Activated CD8-positive, alpha-beta memory T cell treated with anti-CD3 and anti-CD28 coated beads for 48 hours (primary cell): ENCODE measurements around the gene AUTS2.

Experiments
- DNase-seq, 3 experiments: peaks; one replicate each; pipeline ENCODE4 v3.0.0-alpha.2; 2020; ENCODE audit warnings: low read depth in 2 of 3, low spot score in 2 of 3

Gene AUTS2

DNA sequence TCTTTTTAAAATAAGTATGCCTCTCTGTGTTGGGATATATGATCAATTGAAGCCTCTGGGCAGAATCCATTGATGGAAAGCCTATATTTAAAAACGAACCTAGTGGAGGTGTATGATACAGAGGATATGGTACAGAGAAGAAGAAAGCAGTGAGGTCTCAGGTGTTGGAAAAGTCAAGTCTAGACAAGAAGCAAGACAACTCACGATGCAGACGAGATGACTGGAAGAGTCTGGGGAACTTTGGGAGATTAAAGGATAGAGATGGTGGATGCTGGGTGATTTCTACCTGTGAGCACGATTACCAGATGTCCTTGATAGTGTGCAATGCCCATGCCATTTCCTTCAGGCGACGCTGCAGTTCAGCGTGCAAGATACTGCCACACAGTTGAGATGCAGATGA is 1009.0 kb downstream of the AUTS2 start:
- no peak for DNase-seq

DNA sequence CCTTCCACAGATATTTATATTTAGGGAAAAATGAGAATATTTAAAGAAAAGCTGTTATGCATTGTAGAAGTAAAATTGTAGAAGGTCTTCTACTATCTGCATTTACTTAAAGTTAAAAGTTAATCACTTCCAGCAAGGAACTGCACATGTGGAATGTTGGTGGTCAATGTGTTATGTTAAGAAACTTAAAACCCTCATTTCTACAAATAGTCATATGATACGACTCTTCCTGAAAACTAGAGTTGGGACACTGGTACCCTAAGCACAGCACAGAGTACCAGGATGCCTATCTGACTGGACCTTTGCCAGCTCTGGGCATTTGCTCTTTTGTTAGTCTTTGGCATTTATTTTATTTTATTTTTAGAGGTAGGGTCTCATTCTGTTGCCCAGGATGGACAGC is 1009.5 kb downstream of the AUTS2 start:
- no peak for DNase-seq

GRCh38 chr7:70608229-70608628 is 1010.0 kb downstream of the AUTS2 start:
- no peak for DNase-seq

DNA sequence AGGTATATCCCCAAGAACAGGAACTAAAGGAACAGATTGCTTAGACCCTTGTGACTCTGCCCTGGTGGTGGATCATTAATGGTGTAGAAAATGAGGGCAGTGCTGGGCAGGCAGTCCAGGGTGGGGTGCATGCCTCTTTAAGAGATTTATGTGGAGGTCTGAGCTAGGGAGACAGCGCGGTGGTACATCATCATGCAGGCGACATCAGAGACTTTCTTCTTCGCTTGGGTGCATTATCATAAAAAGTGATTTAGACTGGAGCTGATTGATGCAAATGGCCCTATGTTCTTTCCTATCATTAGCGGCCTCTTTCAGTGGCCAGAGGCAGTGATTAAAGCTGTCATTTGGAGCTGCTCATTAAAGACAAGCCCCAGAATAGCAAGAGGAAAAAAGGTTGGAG is 1014.5 kb downstream of the AUTS2 start:
- no peak for DNase-seq

GRCh38 chr7:70614237-70615045 is 1016.2 kb downstream of the AUTS2 start:
- no peak for DNase-seq

- no peak for DNase-seq
Observed at GRCh38 chr7:70615066-70615606, 1016.9 kb downstream of the AUTS2 start.

DNA sequence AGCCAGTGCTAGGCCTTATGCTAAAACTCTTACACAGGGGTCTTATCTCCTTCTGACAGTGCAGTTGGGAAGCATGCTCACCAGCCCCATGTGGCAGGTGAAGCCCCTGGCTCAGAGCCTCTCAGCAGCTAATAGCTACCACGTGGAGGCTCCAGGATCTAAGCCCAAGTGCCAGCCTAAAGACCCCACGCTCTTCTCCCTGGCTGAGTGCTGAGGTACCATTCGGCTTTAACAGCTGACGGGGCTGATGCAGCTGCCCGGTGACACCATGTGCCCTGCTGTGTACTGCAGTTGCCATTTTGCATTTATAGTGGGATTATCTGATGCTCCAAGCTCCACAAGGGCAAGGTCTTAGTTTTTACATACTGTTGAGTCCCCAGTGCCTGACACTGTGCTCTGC is 1017.9 kb downstream of the AUTS2 start:
- DNase-seq: no peak

- no peak for DNase-seq
Observed at GRCh38 chr7:70616821-70617220, 1018.5 kb downstream of the AUTS2 start.

DNA sequence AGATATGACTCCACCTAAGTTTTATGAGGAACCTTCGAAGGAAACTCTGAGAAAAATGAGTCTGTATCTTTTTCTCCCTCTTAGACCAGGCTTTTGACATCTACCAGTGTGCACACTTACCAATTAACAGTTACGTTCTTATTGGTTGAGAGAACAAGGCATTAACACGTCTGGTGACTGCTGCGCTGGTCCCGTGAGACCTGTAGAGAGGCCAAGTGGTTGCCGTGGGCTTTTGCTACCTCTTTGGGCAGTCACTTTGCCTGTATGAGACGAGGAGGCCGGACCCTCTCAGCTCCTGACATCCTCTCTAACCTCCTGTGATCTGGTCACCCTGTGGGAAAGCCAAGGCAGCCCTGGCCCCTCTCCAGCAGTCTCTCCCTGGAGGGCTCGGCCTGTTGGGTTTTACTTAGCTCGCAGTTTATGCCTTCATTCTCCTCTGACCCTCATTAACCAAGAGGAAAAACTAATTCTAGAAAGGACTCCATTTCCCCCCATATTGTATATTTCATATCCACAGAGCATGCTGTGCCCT is 1019.8 kb downstream of the AUTS2 start:
- DNase-seq: no peak

GRCh38 chr7:70619130-70619529 is 1020.9 kb downstream of the AUTS2 start:
- DNase-seq: no peak

GRCh38 chr7:70619659-70620058 is 1021.4 kb downstream of the AUTS2 start:
- DNase-seq: no peak

GRCh38 chr7:70620333-70621055 is 1022.2 kb downstream of the AUTS2 start:
- DNase-seq: no peak

DNA sequence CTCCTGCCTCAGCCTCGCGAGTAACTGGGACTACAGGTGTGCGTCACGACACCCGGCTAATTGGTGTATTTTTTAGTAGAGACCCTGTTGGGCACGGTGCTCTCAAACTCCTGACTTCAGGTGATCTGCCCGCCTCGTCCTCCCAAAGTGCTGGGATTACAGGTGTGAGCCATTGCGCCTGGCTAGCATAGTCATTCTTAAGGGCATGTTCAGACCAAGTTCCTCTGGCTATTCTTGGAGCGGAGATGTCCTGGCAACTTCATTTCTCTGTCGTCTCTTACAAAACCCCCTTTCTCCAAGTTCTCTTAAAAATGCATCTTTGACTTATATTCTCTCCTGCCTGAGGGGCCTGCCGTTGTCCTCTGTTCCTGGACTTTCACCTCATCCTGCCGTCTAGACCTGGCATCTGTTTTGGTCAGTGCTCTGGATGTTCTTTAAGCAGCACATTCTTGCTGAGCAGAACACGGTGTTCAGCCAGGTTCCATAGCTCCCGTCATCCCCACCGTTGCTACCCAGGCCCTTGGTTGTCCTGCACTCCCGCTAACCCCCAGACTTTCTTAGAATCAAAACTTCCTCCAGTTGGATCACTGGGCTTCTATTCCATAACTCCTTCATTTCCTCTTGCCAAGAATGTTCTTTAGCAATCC is 1023.8 kb downstream of the AUTS2 start:
- no peak for DNase-seq

DNA sequence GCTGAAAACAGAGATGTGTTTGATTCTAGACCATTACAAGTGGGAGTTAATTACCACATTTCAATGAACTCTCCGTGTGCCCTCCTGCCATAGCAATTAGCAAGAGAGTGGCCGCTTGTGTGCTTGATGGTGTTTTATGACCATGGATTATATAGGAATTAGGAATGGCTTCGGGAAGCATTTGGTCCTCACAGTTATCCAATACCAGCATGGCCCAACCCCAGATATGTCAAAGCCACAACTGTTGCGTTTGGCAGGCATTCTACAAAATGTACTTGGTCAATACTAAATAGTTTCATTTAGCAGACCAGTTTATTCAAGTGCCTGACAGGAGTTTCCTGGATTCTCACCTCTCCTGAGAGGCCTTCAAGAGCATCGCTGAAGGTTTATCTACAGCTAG is 1024.7 kb downstream of the AUTS2 start:
- no peak for DNase-seq

GRCh38 chr7:70624500-70625103 is 1026.3 kb downstream of the AUTS2 start:
- no peak for DNase-seq

GRCh38 chr7:70627461-70627860 is 1029.2 kb downstream of the AUTS2 start:
- no peak for DNase-seq

- DNase-seq: no peak
Observed at GRCh38 chr7:70630440-70630817, 1032.2 kb downstream of the AUTS2 start.

DNA sequence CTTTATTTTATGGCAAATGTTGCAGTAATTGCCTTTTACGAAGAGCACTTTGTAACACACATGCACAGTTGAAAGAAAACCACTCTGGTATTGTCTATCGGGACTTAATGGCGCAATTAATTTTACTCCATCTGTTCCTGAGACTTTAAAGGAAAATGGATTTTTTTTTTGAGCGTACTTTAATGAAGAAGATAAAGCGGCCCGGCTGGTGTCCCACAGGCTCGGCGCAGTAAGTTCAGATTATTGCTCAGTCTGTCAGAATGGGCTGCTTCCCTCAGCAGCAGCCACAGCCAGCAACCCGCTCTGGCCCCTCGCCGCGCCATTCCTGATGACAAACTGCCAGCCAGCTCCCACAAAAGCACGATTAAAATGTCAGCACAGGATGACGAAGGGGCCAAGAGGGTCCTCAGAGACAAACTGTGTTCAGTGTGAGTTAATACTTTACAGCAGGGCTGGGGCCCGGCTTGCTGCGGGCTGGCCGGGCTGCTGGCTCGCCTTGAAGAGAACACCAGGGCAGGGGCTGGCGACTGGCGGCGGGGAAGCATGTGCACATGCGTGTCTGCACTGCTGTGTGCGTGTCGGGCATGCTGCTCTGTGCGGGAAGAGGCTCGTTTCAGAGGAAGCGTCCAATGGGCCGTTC is 1032.7 kb downstream of the AUTS2 start:
- DNase-seq: no peak

DNA sequence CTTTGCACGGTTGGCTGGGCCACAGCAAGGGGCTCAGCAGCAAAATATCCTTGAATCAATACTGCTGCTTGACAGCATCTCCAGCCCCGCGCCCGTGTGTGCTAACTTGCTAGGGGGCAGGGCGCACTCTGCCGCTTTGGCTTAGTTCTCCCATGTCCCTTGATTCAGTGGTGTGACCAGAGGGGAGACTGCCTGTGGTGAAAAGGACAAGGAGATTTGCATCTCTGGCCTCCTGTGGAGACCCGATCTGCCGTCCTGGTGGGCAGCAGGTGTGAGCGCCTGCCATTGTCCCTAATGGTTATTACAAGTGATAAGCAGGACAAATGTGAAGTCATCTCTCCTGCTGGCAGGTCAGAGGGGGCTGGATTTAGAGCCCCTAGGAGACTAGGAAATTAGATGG is 1033.4 kb downstream of the AUTS2 start:
- no peak for DNase-seq

- no peak for DNase-seq
Observed at GRCh38 chr7:70632400-70632799, 1034.1 kb downstream of the AUTS2 start.

DNA sequence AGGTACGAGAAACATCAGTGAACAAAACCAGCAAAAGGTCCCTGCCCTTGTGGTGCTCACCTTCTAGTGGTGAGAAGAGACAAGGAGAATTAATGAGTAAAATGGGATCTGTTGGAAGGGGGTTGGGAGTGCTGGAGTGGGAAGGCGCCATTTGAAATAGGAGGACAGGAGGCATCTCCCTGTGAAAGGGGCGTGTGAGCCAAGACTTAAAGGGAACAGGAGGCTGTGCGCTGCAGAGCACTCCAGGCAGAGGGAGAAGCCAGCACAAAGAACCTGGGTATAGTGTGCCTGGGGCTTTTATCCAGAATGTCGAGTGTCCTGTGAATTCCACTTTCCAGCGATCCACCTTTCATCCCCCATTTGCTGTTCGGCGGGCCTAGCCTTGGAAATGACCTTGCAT is 1035.8 kb downstream of the AUTS2 start:
- no peak for DNase-seq
